SK-N-SH (cell line): ENCODE data around the gene GRIN2A. TPM values are rescaled to one million over a fixed set of nuclear protein-coding genes. Genes with fewer than 3 reads are reported as not detected.

Experiments used
- CTCF ChIA-PET: fragments of 300-600, 350-600 bp; formaldehyde crosslinking; extraction: SDS; loops from one replicate; lab custom pipeline; 2021; lab: Yijun Ruan, JAX
- POLR2A ChIA-PET: fragments of 350-600 bp; sonication (Branson Sonifier 250); formaldehyde crosslinking; extraction: SDS; loops from one replicate; lab custom pipeline; 2020; ENCODE audit warnings: antibody characterized with exemption, inconsistent platforms; lab: Yijun Ruan, JAX
- DNase-seq: peaks from one replicate; pipeline ENCODE4 v3.0.0; 2012
- H2AFZ ChIP-seq: fragments of 200-600 bp; sonication (generic); 2 replicates; pipeline ENCODE4 v1.8.1; 2016; ENCODE audit warnings: antibody characterized with exemption, mild to moderate bottlenecking, low read depth
- H3F3A ChIP-seq: fragments of 200-600 bp; sonication (generic); replicated peaks from 2 replicates; pipeline ENCODE3; 2016; ENCODE audit warnings: antibody characterized with exemption, mild to moderate bottlenecking; ENCODE audit not compliant: insufficient read depth
- H3K27ac ChIP-seq, 2 experiments: fragments of 200-500 bp in 1 of 2; fragments of 200-600 bp in 1 of 2; sonication (Bioruptor generic) in 1 of 2; sonication (generic), shearing (Covaris generic) in 1 of 2; 2 replicates each; pipeline versions ENCODE4 v1.5.1 to v1.6.1; 2014 to 2016; ENCODE audit warnings: low read depth in 2 of 2, inconsistent platforms in 1 of 2, low read length in 1 of 2, mild to moderate bottlenecking in 1 of 2, mixed read lengths in 1 of 2
- H3K27me3 ChIP-seq: fragments of 200-600 bp; sonication (generic), shearing (Covaris generic); 2 replicates; pipeline ENCODE4 v1.6.1; 2016; ENCODE audit warnings: mixed run types; ENCODE audit not compliant: insufficient read depth
- H3K36me3 ChIP-seq, 2 experiments: fragments of 200-500 bp in 1 of 2; fragments of 200-600 bp in 1 of 2; sonication (Bioruptor generic) in 1 of 2; sonication (generic) in 1 of 2; replicated peaks in 1 of 2; 2 replicates each; pipeline versions ENCODE3 to v1.5.1; 2014 to 2016; ENCODE audit warnings: low read length in 1 of 2, mild to moderate bottlenecking in 1 of 2; ENCODE audit not compliant: insufficient read depth in 2 of 2, control insufficient read depth in 1 of 2
- H3K4me1 ChIP-seq, 2 experiments: fragments of 200-500 bp in 1 of 2; fragments of 200-600 bp in 1 of 2; sonication (Bioruptor generic) in 1 of 2; sonication (generic), shearing (Covaris generic) in 1 of 2; 2 replicates each; pipeline versions ENCODE4 v1.5.1 to v1.6.1; 2014 to 2016; ENCODE audit warnings: low read depth in 1 of 2, low read length in 1 of 2, mixed run types in 1 of 2; ENCODE audit not compliant: insufficient read depth in 2 of 2, control insufficient read depth in 1 of 2
- H3K4me2 ChIP-seq: fragments of 200-600 bp; sonication (generic), shearing (Covaris generic); 2 replicates; pipeline ENCODE4 v1.6.1; 2017; ENCODE audit warnings: mixed run types
- H3K4me3 ChIP-seq, 2 experiments: fragments of 200-500 bp in 1 of 2; fragments of 200-600 bp in 1 of 2; sonication (Bioruptor generic) in 1 of 2; sonication (generic), shearing (Covaris generic) in 1 of 2; 2 replicates each; pipeline versions ENCODE4 v1.5.1 to v1.8.1; 2014 to 2016; ENCODE audit warnings: low read depth in 2 of 2, inconsistent platforms in 1 of 2, low read length in 1 of 2, mild to moderate bottlenecking in 1 of 2, mixed read lengths in 1 of 2, moderate library complexity in 1 of 2
- H3K79me2 ChIP-seq: fragments of 200-600 bp; sonication (generic); 2 replicates; pipeline ENCODE4 v1.8.1; 2017; ENCODE audit warnings: mild to moderate bottlenecking; ENCODE audit not compliant: insufficient read depth
- H3K9ac ChIP-seq: fragments of 200-600 bp; sonication (generic); 2 replicates; pipeline ENCODE4 v1.6.1; 2017; ENCODE audit warnings: mixed run types
- H3K9me2 ChIP-seq: fragments of 200-600 bp; sonication (generic); 2 replicates; pipeline ENCODE4 v1.6.1; 2017; ENCODE audit warnings: mixed run types
- H3K9me3 ChIP-seq: fragments of 200-600 bp; sonication (generic); 2 replicates; pipeline ENCODE4 v1.6.1; 2017; ENCODE audit warnings: mixed run types, mild to moderate bottlenecking, moderate library complexity
- H4K20me1 ChIP-seq: fragments of 200-600 bp; sonication (generic); 2 replicates; pipeline ENCODE4 v1.6.1; 2017; ENCODE audit warnings: mild to moderate bottlenecking, mixed run types; ENCODE audit not compliant: insufficient read depth
- CHD2 ChIP-seq: fragments of 150-350 bp; IDR thresholded peaks from 2 replicates; pipeline ENCODE4 v1.6.1; 2018; ENCODE audit warnings: low read length; ENCODE audit not compliant: partially characterized antibody
- ELF1 ChIP-seq: IDR thresholded peaks from 2 replicates; pipeline ENCODE4 v1.4.0; 2012
- FOSL2 ChIP-seq: IDR thresholded peaks from 2 replicates; pipeline ENCODE4 v1.4.0; 2012; ENCODE audit warnings: low read depth, mild to moderate bottlenecking, moderate library complexity, borderline replicate concordance
- FOXJ3 ChIP-seq: sonication (generic); formaldehyde crosslinking; IDR thresholded peaks from 2 replicates; pipeline ENCODE4 v1.5.1; 2020; ENCODE audit warnings: mild to moderate bottlenecking, missing genetic modification reagents
- FOXM1 ChIP-seq: IDR thresholded peaks from 2 replicates; pipeline ENCODE4 v1.4.0; 2012; ENCODE audit warnings: low read depth, mild to moderate bottlenecking
- JUND ChIP-seq: IDR thresholded peaks from 2 replicates; pipeline ENCODE4 v1.4.0; 2012
- MEF2A ChIP-seq: IDR thresholded peaks from 2 replicates; pipeline ENCODE4 v1.4.0; 2012; ENCODE audit warnings: low read depth, borderline replicate concordance
- NFIC ChIP-seq: IDR thresholded peaks from 2 replicates; pipeline ENCODE4 v1.4.0; 2012; ENCODE audit warnings: borderline replicate concordance
- NRF1 ChIP-seq: IDR thresholded peaks from 2 replicates; pipeline ENCODE4 v1.6.1; 2012; ENCODE audit warnings: low read depth, mild to moderate bottlenecking, low read length
- POLR2AphosphoS5 ChIP-seq: IDR thresholded peaks from 2 replicates; pipeline ENCODE4 v1.6.1; 2012; ENCODE audit warnings: low read depth, low read length
- RCOR1 ChIP-seq: fragments of 150-350 bp; IDR thresholded peaks from 2 replicates; pipeline ENCODE4 v1.6.1; 2017; ENCODE audit warnings: antibody characterized with exemption, low read length
- RFX5 ChIP-seq: IDR thresholded peaks from 2 replicates; pipeline ENCODE4 v1.6.1; 2012; ENCODE audit warnings: mild to moderate bottlenecking, improper control_type of control experiment, low read length
- RXRA ChIP-seq: IDR thresholded peaks from 2 replicates; pipeline ENCODE4 v1.4.0; 2012; ENCODE audit warnings: low read depth, mild to moderate bottlenecking, borderline replicate concordance
- SMC3 ChIP-seq: IDR thresholded peaks from 2 replicates; pipeline ENCODE4 v1.6.1; 2012; ENCODE audit warnings: low read depth, low read length, improper control_type of control experiment
- YY1 ChIP-seq: IDR thresholded peaks from 2 replicates; pipeline ENCODE4 v1.4.0; 2012; ENCODE audit warnings: low read depth, mild to moderate bottlenecking
- WGBS: methylation state at CpG from one replicate; pipeline ENCODE4 v1.1.6; 2017; ENCODE audit warnings: low lambda C conversion rate; 5-methylcytosine and 5-hydroxymethylcytosine counted together
- polyA plus RNA-seq, 3 experiments: library from polyadenylated mRNA; depleted of rRNA; stranded (reverse); fragments of >200 nt; gene quantifications; 2 replicates each; pipeline ENCODE4 v1.2.3, GENCODE V29; 2012
- TF ChIP-seq, protein P1 (sequence below): IDR thresholded peaks from 2 replicates; pipeline ENCODE4 v1.4.0; 2012; ENCODE audit warnings: low read depth, borderline replicate concordance

Gene GRIN2A
- polyA plus RNA-seq, 1 of the 3 experiments (the other 2 are of a cell fraction) = not detected

DNA sequence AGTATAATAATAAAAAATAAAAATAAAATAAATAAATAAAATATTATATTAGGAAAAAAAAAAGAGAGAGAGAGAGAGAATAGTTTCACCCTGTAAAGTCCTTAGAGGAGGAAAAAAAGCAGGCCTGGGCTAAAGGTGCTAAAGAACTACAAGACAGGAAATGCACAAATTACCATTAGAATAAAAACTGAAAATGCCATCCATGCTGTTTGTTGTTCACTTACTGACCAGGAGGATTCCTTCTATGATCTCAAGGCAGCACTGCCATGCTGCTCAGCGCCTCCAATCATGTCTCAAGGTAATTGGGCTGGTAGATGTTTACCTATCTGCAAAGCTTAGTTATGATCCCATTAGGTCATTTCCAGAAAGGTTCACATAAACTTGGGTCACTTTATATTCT is 201.2 kb downstream of the GRIN2A start:
- H3K9me3 ChIP-seq = no peaks in the 10 kb centered on the region
- H4K20me1 ChIP-seq = no peaks in the 10 kb centered on the region
- H3F3A ChIP-seq = no peaks in the 10 kb centered on the region
- ChIA-PET CTCF (no interaction called here), POLR2A (no interaction called here)
- H3K27me3 ChIP-seq = no peaks in the 10 kb centered on the region
- no peaks in the 10 kb centered on the region for H3K36me3 ChIP-seq
- no peaks in the 10 kb centered on the region for H3K4me1 ChIP-seq
- no peak for DNase-seq
- H2AFZ ChIP-seq = no peak overlapping the region
- TF ChIP-seq SMC3 (no peak), FOSL2 (no peak), CHD2 (no peak), RXRA (no peak), YY1 (no peak), NRF1 (no peak), NFIC (no peak), POLR2AphosphoS5 (no peak), JUND (no peak), RFX5 (no peak), FOXM1 (no peak), RCOR1 (no peak)
- TF ChIP-seq, protein P1, sequence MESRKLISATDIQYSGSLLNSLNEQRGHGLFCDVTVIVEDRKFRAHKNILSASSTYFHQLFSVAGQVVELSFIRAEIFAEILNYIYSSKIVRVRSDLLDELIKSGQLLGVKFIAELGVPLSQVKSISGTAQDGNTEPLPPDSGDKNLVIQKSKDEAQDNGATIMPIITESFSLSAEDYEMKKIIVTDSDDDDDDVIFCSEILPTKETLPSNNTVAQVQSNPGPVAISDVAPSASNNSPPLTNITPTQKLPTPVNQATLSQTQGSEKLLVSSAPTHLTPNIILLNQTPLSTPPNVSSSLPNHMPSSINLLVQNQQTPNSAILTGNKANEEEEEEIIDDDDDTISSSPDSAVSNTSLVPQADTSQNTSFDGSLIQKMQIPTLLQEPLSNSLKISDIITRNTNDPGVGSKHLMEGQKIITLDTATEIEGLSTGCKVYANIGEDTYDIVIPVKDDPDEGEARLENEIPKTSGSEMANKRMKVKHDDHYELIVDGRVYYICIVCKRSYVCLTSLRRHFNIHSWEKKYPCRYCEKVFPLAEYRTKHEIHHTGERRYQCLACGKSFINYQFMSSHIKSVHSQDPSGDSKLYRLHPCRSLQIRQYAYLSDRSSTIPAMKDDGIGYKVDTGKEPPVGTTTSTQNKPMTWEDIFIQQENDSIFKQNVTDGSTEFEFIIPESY = no peak
- no peaks in the 10 kb centered on the region for H3K79me2 ChIP-seq
- no peaks in the 10 kb centered on the region for H3K9me2 ChIP-seq
- no peak overlapping the region for H3K9ac ChIP-seq
- no peak overlapping the region for H3K4me2 ChIP-seq
- no peak overlapping the region for H3K4me3 ChIP-seq
- 9% methylated on average over 1 of the region's 1 CpG for WGBS
- no peak overlapping the region for H3K27ac ChIP-seq

DNA sequence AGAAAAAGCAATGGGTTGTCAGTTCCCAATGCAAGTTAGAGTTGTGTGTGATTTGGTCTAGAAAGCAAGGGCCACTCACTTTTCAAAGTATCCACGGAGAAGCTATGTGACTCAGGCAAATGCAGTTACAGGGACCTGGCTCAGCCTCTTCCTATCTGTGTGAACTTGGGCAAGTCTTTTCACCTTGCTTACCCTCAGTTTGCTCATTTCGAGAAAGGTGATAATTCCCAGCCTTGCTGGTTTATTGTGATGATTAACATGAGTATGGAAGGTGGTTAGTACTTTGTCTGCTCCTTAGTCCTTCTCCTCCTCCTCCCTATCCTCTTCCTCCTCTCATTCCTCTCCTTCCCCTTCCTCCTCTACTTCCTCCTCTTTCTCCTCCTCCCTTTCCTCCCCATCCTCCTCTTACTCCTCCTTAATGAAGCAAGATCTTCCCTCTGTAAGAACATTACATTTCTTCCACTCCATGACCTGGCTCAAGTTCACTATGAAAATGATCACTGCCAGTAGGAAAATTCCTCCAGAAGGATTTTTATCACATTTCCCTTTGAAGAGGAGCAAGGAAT is 204.0 kb downstream of the GRIN2A start:
- Histone ChIP-seq H3K9me2 (no peaks in the 10 kb centered on the region), H3K4me3 (no peak overlapping the region), H4K20me1 (no peaks in the 10 kb centered on the region), H2AFZ (no peak overlapping the region), H3K79me2 (no peaks in the 10 kb centered on the region), H3K9ac (no peak overlapping the region), H3K27ac (no peak overlapping the region), H3F3A (no peaks in the 10 kb centered on the region), H3K36me3 (no peaks in the 10 kb centered on the region), H3K9me3 (no peaks in the 10 kb centered on the region), H3K27me3 (no peaks in the 10 kb centered on the region), H3K4me2 (no peak overlapping the region), H3K4me1 (no peaks in the 10 kb centered on the region)
- TF ChIP-seq FOXJ3 (CRISPR knock-in tag) (no peak), ELF1 (no peak), POLR2AphosphoS5 (no peak), MEF2A (no peak)
- DNase-seq = no peak
- ChIA-PET POLR2A (no interaction called here), CTCF (interaction anchor here (0.8 kb wide), 1 partner anchor 203 kb away, joined by 3 read pairs; no protein-coding TSS in a partner anchor)
- WGBS = 0% methylated on average over 2 of the region's 2 CpGs
